Measurements from ENCODE around the gene HBEGF. TPM values are rescaled to one million over a fixed set of nuclear protein-coding genes. Genes with fewer than 3 reads are reported as not detected.
A peak's percentile ranks its signal among the peaks of the same experiment; 100 is the strongest.

Gene HBEGF
- total and polyA plus RNA-seq, 2 donors (not counting 1 experiment from before 2014, with no cell fraction given), result 0.89 to 2.4 TPM

GRCh38 chr5:140360101-140360500 lies 13.7 kb upstream of the HBEGF start, which contains the start of gene SLC4A9:
SLC4A9 (plus strand) TSS chr5:140360194; CDS start chr5:140360237, 43 bp downstream.
- ATAC-seq (ENCODE audit: low read depth), result no peak
- H2AFZ ChIP-seq (ENCODE audit: insufficient read depth, low read depth, low read length, poor library complexity, severe bottlenecking), result no peak within 1 kb of the TSS
- Mint-ChIP-seq H3K27ac (no peak within 1 kb of the TSS), H3K9me3 (ENCODE audit: insufficient read depth) (no peaks in the 10 kb centered on the region), H3K27me3 (peaks cover 8% of the 10 kb centered on the region), H3K4me3 (no peak within 1 kb of the TSS), H3K4me1 (peaks cover 11% of the 10 kb centered on the region)
- CTCF ChIA-PET, result interaction anchor here (0.8 to 7.7 kb wide), 5 partner anchors 10 to 293 kb away, joined by 3 to 117 read pairs (median 5); partner anchors contain the start of gene HBEGF
- DNase-seq, result no peak
- H3K9ac ChIP-seq (ENCODE audit: low read length), result no peak within 1 kb of the TSS
- intact Hi-C loops (cut with micrococcal nuclease), result no loop called here
- no peak within 1 kb of the TSS for H3K4me3 ChIP-seq (ENCODE audit: control extremely low read depth in 1 of 5, extremely low read depth in 1 of 5, insufficient read depth in 1 of 5, low read depth in 2 of 5, low read length in 4 of 5)
- peaks cover 10 to 20% of the 10 kb centered on the region in 2 donors for H3K4me1 ChIP-seq (ENCODE audit: control insufficient read depth in 2 of 2, insufficient read depth in 2 of 2, low read length in 2 of 2)
- POLR2A ChIA-PET, result no interaction called here
- H3K79me2 ChIP-seq (ENCODE audit: control insufficient read depth, insufficient read depth, low read length), result no peaks in the 10 kb centered on the region
- H3K27ac ChIP-seq (ENCODE audit: low read length in 2 of 2), result no peak within 1 kb of the TSS
- WGBS (ENCODE audit: insufficient coverage), result 89% methylated on average over 1 of the region's 2 CpGs
- H3K4me2 ChIP-seq (replicated peaks; ENCODE audit: low read depth, low read length, poor library complexity, severe bottlenecking), result no peak within 1 kb of the TSS
- no peaks in the 10 kb centered on the region for H3K36me3 ChIP-seq (replicated peaks in 1 of 2; ENCODE audit: control extremely low read depth in 1 of 2, control insufficient read depth in 1 of 2, extremely low read depth in 1 of 2, insufficient read depth in 2 of 2, low read length in 1 of 2)
- H4K20me1 ChIP-seq (ENCODE audit: control insufficient read depth, insufficient read depth, low read length, poor library complexity, severe bottlenecking), result no peaks in the 10 kb centered on the region
- H3K27me3 ChIP-seq (replicated peaks in 1 of 4; ENCODE audit: control extremely low read depth in 1 of 4, control insufficient read depth in 3 of 4, insufficient read depth in 4 of 4, low read length in 3 of 4), result no peaks in the 10 kb centered on the region
- no peaks in the 10 kb centered on the region for H3K9me3 ChIP-seq (ENCODE audit: control extremely low read depth in 1 of 3, control insufficient read depth in 2 of 3, insufficient read depth in 1 of 3, low read length in 2 of 3)
- TF ChIP-seq, protein P1, sequence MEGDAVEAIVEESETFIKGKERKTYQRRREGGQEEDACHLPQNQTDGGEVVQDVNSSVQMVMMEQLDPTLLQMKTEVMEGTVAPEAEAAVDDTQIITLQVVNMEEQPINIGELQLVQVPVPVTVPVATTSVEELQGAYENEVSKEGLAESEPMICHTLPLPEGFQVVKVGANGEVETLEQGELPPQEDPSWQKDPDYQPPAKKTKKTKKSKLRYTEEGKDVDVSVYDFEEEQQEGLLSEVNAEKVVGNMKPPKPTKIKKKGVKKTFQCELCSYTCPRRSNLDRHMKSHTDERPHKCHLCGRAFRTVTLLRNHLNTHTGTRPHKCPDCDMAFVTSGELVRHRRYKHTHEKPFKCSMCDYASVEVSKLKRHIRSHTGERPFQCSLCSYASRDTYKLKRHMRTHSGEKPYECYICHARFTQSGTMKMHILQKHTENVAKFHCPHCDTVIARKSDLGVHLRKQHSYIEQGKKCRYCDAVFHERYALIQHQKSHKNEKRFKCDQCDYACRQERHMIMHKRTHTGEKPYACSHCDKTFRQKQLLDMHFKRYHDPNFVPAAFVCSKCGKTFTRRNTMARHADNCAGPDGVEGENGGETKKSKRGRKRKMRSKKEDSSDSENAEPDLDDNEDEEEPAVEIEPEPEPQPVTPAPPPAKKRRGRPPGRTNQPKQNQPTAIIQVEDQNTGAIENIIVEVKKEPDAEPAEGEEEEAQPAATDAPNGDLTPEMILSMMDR (IDR thresholded peaks at IDR 0.05), result no peak
- no peak for TF ChIP-seq EZH2 (IDR thresholded peaks at IDR 0.05; ENCODE audit: borderline replicate concordance, insufficient read depth, low read depth, low read length, poor library complexity, severe bottlenecking)

- no peaks in the 10 kb centered on the region for H3K79me2 ChIP-seq (ENCODE audit: control insufficient read depth, insufficient read depth, low read length)
- H3K9me3 ChIP-seq (ENCODE audit: control extremely low read depth in 1 of 3, control insufficient read depth in 2 of 3, insufficient read depth in 1 of 3, low read length in 2 of 3), result no peaks in the 10 kb centered on the region
- H3K27ac Mint-ChIP-seq, result no peak overlapping the region
- intact Hi-C loops (cut with micrococcal nuclease), result no loop called here
- no peaks in the 10 kb centered on the region for H3K36me3 ChIP-seq (replicated peaks in 1 of 2; ENCODE audit: control extremely low read depth in 1 of 2, control insufficient read depth in 1 of 2, extremely low read depth in 1 of 2, insufficient read depth in 2 of 2, low read length in 1 of 2)
- no peak for ATAC-seq (ENCODE audit: low read depth)
- TF ChIP-seq EZH2 (IDR thresholded peaks at IDR 0.05; ENCODE audit: borderline replicate concordance, insufficient read depth, low read depth, low read length, poor library complexity, severe bottlenecking), result no peak
- TF ChIP-seq, protein P1 (IDR thresholded peaks at IDR 0.05), result peak; percentile 9
- POLR2A ChIA-PET, result no interaction called here
- no peak overlapping the region for H2AFZ ChIP-seq (ENCODE audit: insufficient read depth, low read depth, low read length, poor library complexity, severe bottlenecking)
- 100% methylated on average over 4 of the region's 4 CpGs for WGBS (ENCODE audit: insufficient coverage)
- peaks cover 10 to 20% of the 10 kb centered on the region in 2 donors for H3K4me1 ChIP-seq (ENCODE audit: control insufficient read depth in 2 of 2, insufficient read depth in 2 of 2, low read length in 2 of 2)
- H3K27me3 ChIP-seq (replicated peaks in 1 of 4; ENCODE audit: control extremely low read depth in 1 of 4, control insufficient read depth in 3 of 4, insufficient read depth in 4 of 4, low read length in 3 of 4), result no peaks in the 10 kb centered on the region
- H3K4me3 Mint-ChIP-seq, result no peak overlapping the region
- H3K9me3 Mint-ChIP-seq (ENCODE audit: insufficient read depth), result no peaks in the 10 kb centered on the region
- H3K4me3 ChIP-seq (ENCODE audit: control extremely low read depth in 1 of 5, extremely low read depth in 1 of 5, insufficient read depth in 1 of 5, low read depth in 2 of 5, low read length in 4 of 5), result no peak overlapping the region
- DNase-seq, result no peak
- CTCF ChIA-PET, result interaction anchor here (0.5 to 7.7 kb wide), 17 partner anchors 8 to 361 kb away, joined by 3 to 117 read pairs (median 4); partner anchors contain the start of gene HBEGF
- H3K27me3 Mint-ChIP-seq, result peaks cover 8% of the 10 kb centered on the region
- H4K20me1 ChIP-seq (ENCODE audit: control insufficient read depth, insufficient read depth, low read length, poor library complexity, severe bottlenecking), result no peaks in the 10 kb centered on the region
- peaks cover 11% of the 10 kb centered on the region for H3K4me1 Mint-ChIP-seq
- H3K27ac ChIP-seq (ENCODE audit: low read length in 2 of 2), result no peak overlapping the region
- H3K9ac ChIP-seq (ENCODE audit: low read length), result no peak overlapping the region
- H3K4me2 ChIP-seq (replicated peaks; ENCODE audit: low read depth, low read length, poor library complexity, severe bottlenecking), result no peak overlapping the region
These were observed 12.4 kb upstream of the HBEGF start for GRCh38 chr5:140358738-140359310.

Data from B cell (primary cell).